HG03575 (cell line): ENCODE results near the gene KLF7.

Experiments
- ATAC-seq: cut with Tn5 transposase; IDR thresholded peaks from one replicate; pipeline ENCODE4 v1.9.1; 2021; ENCODE audit not compliant: unreplicated experiment, insufficient number of reproducible peaks, low FRiP score; ENCODE audit errors: extremely low read depth

The KLF7 gene

GRCh38 chr2:207109768-207110167, 56.0 kb downstream of the KLF7 start:
- no peak for ATAC-seq

- no peak for ATAC-seq
Measured at GRCh38 chr2:207108440-207108839, 57.3 kb downstream of the KLF7 start.

- ATAC-seq = no peak
Measured at GRCh38 chr2:207107551-207107950, 58.2 kb downstream of the KLF7 start.

- no peak for ATAC-seq
Measured at GRCh38 chr2:207107131-207107530, 58.6 kb downstream of the KLF7 start.

- ATAC-seq = no peak
Measured at GRCh38 chr2:207103132-207103531, 62.6 kb downstream of the KLF7 start.

GRCh38 chr2:207101984-207102383, 63.8 kb downstream of the KLF7 start:
- no peak for ATAC-seq

GRCh38 chr2:207097278-207097677, 68.5 kb downstream of the KLF7 start:
- ATAC-seq = no peak

GRCh38 chr2:207095963-207096362, 69.8 kb downstream of the KLF7 start:
- no peak for ATAC-seq

GRCh38 chr2:207093234-207093633, 72.5 kb downstream of the KLF7 start:
- ATAC-seq = no peak

GRCh38 chr2:207092818-207093217, 72.9 kb downstream of the KLF7 start:
- ATAC-seq = no peak

- ATAC-seq = no peak
Measured at GRCh38 chr2:207091928-207092327, 73.8 kb downstream of the KLF7 start.

GRCh38 chr2:207091176-207091575, 74.6 kb downstream of the KLF7 start:
- no peak for ATAC-seq

- ATAC-seq = no peak
Measured at GRCh38 chr2:207090389-207090788, 75.4 kb downstream of the KLF7 start.

GRCh38 chr2:207088839-207089238, 76.9 kb downstream of the KLF7 start:
- ATAC-seq = no peak

GRCh38 chr2:207088276-207088675, 77.5 kb downstream of the KLF7 start:
- ATAC-seq = no peak

GRCh38 chr2:207087046-207087902, 78.5 kb downstream of the KLF7 start:
- no peak for ATAC-seq

- ATAC-seq = no peak
Measured at GRCh38 chr2:207086136-207086535, 79.6 kb downstream of the KLF7 start.

- no peak for ATAC-seq
Measured at GRCh38 chr2:207085110-207085509, 80.6 kb downstream of the KLF7 start.

- ATAC-seq = no peak
Measured at GRCh38 chr2:207083361-207084110, 82.2 kb downstream of the KLF7 start.

- no peak for ATAC-seq
Measured at GRCh38 chr2:207082619-207083018, 83.1 kb downstream of the KLF7 start.
